GM23248 (cell line): ENCODE measurements around the gene ECT2.

Experiments
- EZH2 ChIP-seq: fragments of 200-600 bp; sonication (generic); IDR thresholded peaks from 2 replicates; pipeline ENCODE4 v1.6.1; 2018; ENCODE audit warnings: antibody characterized with exemption, mild to moderate bottlenecking; ENCODE audit not compliant: insufficient read depth, poor library complexity, severe bottlenecking
- EZH2phosphoT487 ChIP-seq: fragments of 200-600 bp; sonication (generic); IDR thresholded peaks from 2 replicates; pipeline ENCODE4 v1.6.1; 2018; ENCODE audit warnings: antibody characterized with exemption, moderate library complexity, mild to moderate bottlenecking, low read depth; ENCODE audit not compliant: insufficient read depth

DNA sequence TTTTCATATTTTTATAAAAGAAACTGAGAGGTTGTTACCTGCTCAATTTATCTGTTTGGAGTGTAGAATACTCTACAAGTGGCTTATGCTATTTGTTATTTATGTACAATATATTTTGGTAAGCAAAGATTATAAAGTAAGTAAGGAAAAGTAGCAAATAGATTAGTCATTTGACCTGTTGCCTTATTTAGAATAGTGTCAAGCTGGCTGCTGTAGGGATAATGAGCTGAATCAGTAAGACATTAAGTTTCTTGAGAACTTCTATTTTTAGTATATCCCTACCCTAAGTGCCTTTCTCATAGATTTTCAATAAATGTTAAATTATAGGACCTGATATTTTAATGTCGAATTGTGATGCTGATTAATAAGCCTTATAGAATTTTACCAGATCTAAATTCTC lies 37.2 kb downstream of the ECT2 start:
- TF ChIP-seq EZH2phosphoT487 (no peak), EZH2 (no peak)
